ENCODE measurements around the gene RELN. TPM values are rescaled to one million over a fixed set of nuclear protein-coding genes. Genes with fewer than 3 reads are reported as not detected.

The RELN gene
- total RNA-seq, 2 donors from 2014 or later, result 3.9 to 8.5 TPM

DNA sequence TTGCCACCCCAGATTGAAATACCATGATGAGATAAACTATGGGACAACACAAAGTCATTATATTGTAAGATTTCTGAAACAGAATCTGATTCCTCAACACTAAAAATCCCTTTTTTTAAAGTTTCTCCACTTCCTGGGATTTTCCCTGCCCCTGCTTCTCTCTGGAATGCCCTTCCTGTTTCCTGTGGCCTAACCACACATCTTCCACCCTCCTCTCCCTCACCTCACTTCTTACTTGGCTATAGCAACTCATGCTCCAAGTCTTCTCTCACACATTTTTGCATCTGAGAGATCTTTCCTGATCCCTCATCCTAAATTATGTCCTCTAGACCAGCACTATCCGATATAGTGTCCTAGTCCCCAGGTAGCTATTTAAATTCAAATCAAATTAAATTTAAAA, 4.1 kb upstream of the RELN start:
- H3K4me1 Mint-ChIP-seq, result peaks cover 6% of the 10 kb centered on the region
- no peak for DNase-seq
- no peak overlapping the region for H3K4me3 ChIP-seq (ENCODE audit: low read length)
- peaks cover 35% of the 10 kb centered on the region for H3K27me3 ChIP-seq (ENCODE audit: control insufficient read depth, insufficient read depth, low read length, poor library complexity, severe bottlenecking)
- 97% methylated on average over 1 of the region's 1 CpG; no CpG with 5 or more reads in 1 of the 2 experiments for WGBS, 2 experiments (ENCODE audit: insufficient coverage in 1 of 2, insufficient read length in 1 of 2)
- H3K9me3 ChIP-seq (ENCODE audit: control insufficient read depth, low read length), result no peaks in the 10 kb centered on the region
- no peaks in the 10 kb centered on the region for H3K36me3 Mint-ChIP-seq (ENCODE audit: low read depth)
- H3K9me3 Mint-ChIP-seq, result no peaks in the 10 kb centered on the region
- TF ChIP-seq, protein P1, sequence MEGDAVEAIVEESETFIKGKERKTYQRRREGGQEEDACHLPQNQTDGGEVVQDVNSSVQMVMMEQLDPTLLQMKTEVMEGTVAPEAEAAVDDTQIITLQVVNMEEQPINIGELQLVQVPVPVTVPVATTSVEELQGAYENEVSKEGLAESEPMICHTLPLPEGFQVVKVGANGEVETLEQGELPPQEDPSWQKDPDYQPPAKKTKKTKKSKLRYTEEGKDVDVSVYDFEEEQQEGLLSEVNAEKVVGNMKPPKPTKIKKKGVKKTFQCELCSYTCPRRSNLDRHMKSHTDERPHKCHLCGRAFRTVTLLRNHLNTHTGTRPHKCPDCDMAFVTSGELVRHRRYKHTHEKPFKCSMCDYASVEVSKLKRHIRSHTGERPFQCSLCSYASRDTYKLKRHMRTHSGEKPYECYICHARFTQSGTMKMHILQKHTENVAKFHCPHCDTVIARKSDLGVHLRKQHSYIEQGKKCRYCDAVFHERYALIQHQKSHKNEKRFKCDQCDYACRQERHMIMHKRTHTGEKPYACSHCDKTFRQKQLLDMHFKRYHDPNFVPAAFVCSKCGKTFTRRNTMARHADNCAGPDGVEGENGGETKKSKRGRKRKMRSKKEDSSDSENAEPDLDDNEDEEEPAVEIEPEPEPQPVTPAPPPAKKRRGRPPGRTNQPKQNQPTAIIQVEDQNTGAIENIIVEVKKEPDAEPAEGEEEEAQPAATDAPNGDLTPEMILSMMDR (conservative IDR thresholded peaks at IDR 0.05), result no peak
- H3K27me3 Mint-ChIP-seq (ENCODE audit: insufficient read depth), result peaks cover 38% of the 10 kb centered on the region
- H3K9ac ChIP-seq (ENCODE audit: extremely low read depth, low read length, poor library complexity, severe bottlenecking), result no peak overlapping the region
- H3K36me3 ChIP-seq (ENCODE audit: control insufficient read depth, insufficient read depth, low read length), result no peaks in the 10 kb centered on the region
- no peak overlapping the region for H3K27ac ChIP-seq (ENCODE audit: low read depth, low read length)
- H3K4me3 Mint-ChIP-seq, result no peak overlapping the region
- no peaks in the 10 kb centered on the region for H3K4me1 ChIP-seq (ENCODE audit: control insufficient read depth, insufficient read depth, low read length)
- no peak overlapping the region for H3K27ac Mint-ChIP-seq

DNA sequence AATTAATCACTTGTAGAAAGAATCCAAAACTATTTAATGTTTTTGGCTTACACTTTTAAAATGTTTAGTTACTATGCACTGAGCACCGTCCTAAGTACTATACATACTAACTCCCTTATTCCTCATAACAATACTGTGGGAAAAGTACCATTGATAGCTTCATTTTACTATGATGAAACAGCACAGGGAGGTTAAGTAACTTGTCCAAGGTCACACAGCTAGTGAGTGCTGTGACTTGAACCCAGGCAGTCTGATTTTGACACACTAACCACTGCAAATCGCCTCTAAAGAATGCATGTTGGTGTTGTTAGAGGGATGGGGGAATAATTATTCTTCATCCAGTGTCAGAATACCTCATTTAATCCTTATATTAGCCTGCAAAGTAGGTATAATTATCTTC, 1.9 kb upstream of the RELN start:
- TF ChIP-seq, protein P1 (conservative IDR thresholded peaks at IDR 0.05), result no peak
- peaks cover 6% of the 10 kb centered on the region for H3K4me1 Mint-ChIP-seq
- Histone ChIP-seq H3K9ac (ENCODE audit: extremely low read depth, low read length, poor library complexity, severe bottlenecking) (no peak overlapping the region), H3K4me3 (ENCODE audit: low read length) (no peak overlapping the region), H3K27ac (ENCODE audit: low read depth, low read length) (no peak overlapping the region), H3K9me3 (ENCODE audit: control insufficient read depth, low read length) (no peaks in the 10 kb centered on the region), H3K36me3 (ENCODE audit: control insufficient read depth, insufficient read depth, low read length) (no peaks in the 10 kb centered on the region), H3K27me3 (ENCODE audit: control insufficient read depth, insufficient read depth, low read length, poor library complexity, severe bottlenecking) (peaks cover 56% of the 10 kb centered on the region), H3K4me1 (ENCODE audit: control insufficient read depth, insufficient read depth, low read length) (no peaks in the 10 kb centered on the region)
- H3K36me3 Mint-ChIP-seq (ENCODE audit: low read depth), result no peaks in the 10 kb centered on the region
- H3K27me3 Mint-ChIP-seq (ENCODE audit: insufficient read depth), result peaks cover 56% of the 10 kb centered on the region
- WGBS, 2 experiments (ENCODE audit: insufficient coverage in 1 of 2, insufficient read length in 1 of 2), result 83% methylated on average over 2 of the region's 2 CpGs; no CpG with 5 or more reads in 1 of the 2 experiments
- H3K9me3 Mint-ChIP-seq, result no peaks in the 10 kb centered on the region
- H3K27ac Mint-ChIP-seq, result no peak overlapping the region
- H3K4me3 Mint-ChIP-seq, result no peak overlapping the region
- DNase-seq, result no peak

DNA sequence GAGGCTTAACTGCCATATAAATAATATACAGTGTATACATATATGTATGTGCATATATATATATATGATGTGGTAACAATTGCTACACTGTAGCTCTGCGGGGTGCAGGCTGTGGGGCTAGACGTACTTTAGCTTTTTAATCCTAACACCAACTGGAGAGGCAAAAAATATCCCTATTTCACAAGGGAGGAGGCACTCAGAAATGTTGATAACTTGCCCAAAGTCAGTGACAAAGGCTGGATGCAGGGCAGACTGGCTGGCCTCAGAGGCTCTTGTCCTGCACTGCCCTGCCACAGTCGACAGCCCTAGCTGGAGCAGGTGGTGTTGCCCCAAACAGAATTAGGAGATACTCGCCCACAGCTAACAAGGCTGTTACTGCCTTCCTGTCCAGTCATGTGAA, 1.5 kb upstream of the RELN start:
- H3K27me3 ChIP-seq (ENCODE audit: control insufficient read depth, insufficient read depth, low read length, poor library complexity, severe bottlenecking), result peaks cover 59% of the 10 kb centered on the region
- no peak overlapping the region for H3K4me3 Mint-ChIP-seq

More for the DNA sequence above, 1.5 kb upstream of the RELN start:
- H3K9me3 ChIP-seq (ENCODE audit: control insufficient read depth, low read length), result no peaks in the 10 kb centered on the region
- WGBS, 2 experiments (ENCODE audit: insufficient coverage in 1 of 2, insufficient read length in 1 of 2), result 67 to 80% methylated on average over 1 to 4 of the region's 4 CpGs
- H3K4me1 Mint-ChIP-seq, result peaks cover 6% of the 10 kb centered on the region
- H3K36me3 ChIP-seq (ENCODE audit: control insufficient read depth, insufficient read depth, low read length), result no peaks in the 10 kb centered on the region
- no peaks in the 10 kb centered on the region for H3K4me1 ChIP-seq (ENCODE audit: control insufficient read depth, insufficient read depth, low read length)
- no peak overlapping the region for H3K27ac Mint-ChIP-seq
- H3K36me3 Mint-ChIP-seq (ENCODE audit: low read depth), result no peaks in the 10 kb centered on the region
- no peaks in the 10 kb centered on the region for H3K9me3 Mint-ChIP-seq
- no peak overlapping the region for H3K4me3 ChIP-seq (ENCODE audit: low read length)
- no peak overlapping the region for H3K27ac ChIP-seq (ENCODE audit: low read depth, low read length)
- no peak for DNase-seq
- no peak overlapping the region for H3K9ac ChIP-seq (ENCODE audit: extremely low read depth, low read length, poor library complexity, severe bottlenecking)
- peaks cover 59% of the 10 kb centered on the region for H3K27me3 Mint-ChIP-seq (ENCODE audit: insufficient read depth)
- TF ChIP-seq, protein P1 (conservative IDR thresholded peaks at IDR 0.05), result no peak

Data from endodermal cell (in vitro differentiated cells).